ENCODE data around the gene HEMK1. TPM values are rescaled to one million over a fixed set of nuclear protein-coding genes. Genes with fewer than 3 reads are reported as not detected.
A peak's percentile ranks its signal among the peaks of the same experiment; 100 is the strongest.

Gene HEMK1
- total RNA-seq, 1 donor from 2014 or later, result 9.7 TPM

DNA sequence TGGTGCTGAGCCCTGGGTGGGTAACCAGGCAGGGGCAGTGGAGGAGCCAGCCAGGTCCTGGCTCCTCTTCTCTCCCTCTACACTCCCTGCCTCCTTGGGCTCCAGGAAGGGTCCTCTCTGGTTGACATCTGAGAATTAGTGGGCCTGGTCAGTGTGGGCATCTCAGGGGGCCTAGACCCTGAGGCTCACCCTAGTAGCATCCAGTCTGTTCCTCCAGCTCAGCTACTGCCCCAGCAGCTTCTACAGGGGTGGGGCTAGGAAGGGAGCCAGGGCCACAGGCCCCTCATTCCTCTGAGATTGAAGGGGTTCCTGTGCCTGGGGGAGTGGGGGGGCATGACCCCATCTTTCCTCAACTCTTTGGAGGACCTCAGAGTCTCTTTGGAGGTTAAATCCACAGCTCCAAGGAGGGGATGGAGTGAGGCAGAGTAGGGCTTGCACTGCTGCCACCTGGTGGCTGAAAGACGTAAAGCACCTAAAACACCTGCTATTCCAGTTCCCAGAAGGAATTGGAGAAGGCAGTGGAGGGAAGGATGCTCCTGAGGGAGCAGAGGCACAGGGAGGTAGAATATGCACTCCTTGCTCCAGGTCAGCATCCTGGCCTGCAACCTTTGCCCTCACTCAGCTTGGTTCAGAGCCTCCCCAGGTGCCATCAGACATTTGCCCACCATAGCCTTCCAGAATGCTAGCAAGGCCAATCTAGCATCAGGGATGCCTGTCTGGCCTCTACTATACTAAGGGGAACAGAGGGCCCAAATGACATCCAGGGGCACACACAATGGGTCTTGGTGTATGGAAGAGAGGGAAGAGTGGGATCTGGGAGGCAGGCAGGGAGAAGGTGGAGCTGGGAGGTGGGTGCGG is 26.9 kb upstream of the HEMK1 start:
- DNase-seq (ENCODE audit: low read depth), result peak; percentile 75

GRCh38 chr3:50545781-50546180 is 23.5 kb upstream of the HEMK1 start:
- no peak for DNase-seq (ENCODE audit: low read depth)

DNA sequence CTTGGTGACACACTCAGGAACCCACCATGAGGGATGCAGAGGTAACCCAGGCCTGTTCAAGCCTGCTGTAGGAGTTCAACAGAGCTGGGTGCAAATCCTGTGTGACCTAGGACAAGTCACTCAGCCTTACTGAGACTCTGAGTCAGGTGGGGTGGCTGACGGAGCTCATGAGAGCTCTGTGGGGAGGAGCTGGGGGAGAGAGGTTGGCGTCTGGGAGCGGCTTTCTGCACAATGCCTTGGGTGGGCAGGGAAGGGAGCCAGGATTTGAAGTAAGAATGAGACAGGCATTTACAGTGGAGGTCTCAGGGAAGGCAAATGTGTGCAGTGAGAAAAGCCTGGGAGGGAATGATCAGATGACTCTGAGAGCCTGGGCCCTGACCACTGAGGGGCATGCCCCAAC is 20.1 kb upstream of the HEMK1 start:
- DNase-seq (ENCODE audit: low read depth), result no peak

GRCh38 chr3:50550079-50550736 is 19.1 kb upstream of the HEMK1 start:
- peak; percentile 58 for DNase-seq (ENCODE audit: low read depth)

GRCh38 chr3:50551054-50551659 is 18.2 kb upstream of the HEMK1 start:
- no peak for DNase-seq (ENCODE audit: low read depth)

- no peak for DNase-seq (ENCODE audit: low read depth)
Measured at GRCh38 chr3:50551681-50552435, 17.5 kb upstream of the HEMK1 start.

GRCh38 chr3:50552598-50552997 is 16.7 kb upstream of the HEMK1 start:
- no peak for DNase-seq (ENCODE audit: low read depth)

GRCh38 chr3:50554553-50554952 is 14.8 kb upstream of the HEMK1 start:
- DNase-seq (ENCODE audit: low read depth), result no peak

DNA sequence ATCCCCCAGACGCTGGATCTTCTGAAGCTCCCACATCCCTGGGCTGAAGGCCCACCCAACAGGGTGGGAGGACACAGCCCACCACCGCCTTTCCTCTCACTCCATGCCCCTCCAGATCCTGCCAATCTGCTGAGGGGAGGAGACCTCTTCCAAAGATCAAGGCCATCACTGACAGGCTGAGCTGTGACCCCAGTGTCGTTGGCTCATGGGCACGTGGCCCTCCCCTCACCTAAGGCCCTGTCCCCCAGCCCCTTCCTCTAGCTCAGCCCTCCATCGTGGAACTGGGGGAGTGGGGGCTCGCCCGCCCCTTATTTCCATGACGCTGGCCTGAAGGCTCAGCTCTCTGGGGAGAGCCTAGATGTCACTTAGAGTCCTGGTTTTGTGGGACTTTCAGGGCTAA is 12.2 kb upstream of the HEMK1 start:
- no peak for DNase-seq (ENCODE audit: low read depth)

- no peak for DNase-seq (ENCODE audit: low read depth)
Measured at GRCh38 chr3:50557915-50558314, 11.4 kb upstream of the HEMK1 start.

DNA sequence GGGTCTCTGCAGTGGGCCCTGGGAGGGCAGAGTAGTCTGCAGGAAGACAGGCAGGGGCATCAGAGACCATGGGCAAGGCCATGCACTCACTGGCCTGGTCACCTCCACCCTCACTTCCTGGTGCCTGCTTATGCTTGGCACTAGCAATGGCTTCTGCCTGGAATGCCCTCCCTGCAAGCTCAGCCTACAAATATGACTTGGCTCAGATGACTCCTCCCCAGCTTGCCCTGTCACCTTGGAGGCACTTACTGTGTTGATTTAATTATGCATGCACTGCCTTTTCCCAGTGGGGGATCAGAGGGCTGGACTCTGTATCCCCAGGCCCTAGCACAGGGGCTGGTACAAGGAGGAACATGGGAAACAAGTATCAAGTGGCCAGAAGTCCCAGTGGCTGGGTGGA is 9.6 kb upstream of the HEMK1 start:
- DNase-seq (ENCODE audit: low read depth), result no peak

DNA sequence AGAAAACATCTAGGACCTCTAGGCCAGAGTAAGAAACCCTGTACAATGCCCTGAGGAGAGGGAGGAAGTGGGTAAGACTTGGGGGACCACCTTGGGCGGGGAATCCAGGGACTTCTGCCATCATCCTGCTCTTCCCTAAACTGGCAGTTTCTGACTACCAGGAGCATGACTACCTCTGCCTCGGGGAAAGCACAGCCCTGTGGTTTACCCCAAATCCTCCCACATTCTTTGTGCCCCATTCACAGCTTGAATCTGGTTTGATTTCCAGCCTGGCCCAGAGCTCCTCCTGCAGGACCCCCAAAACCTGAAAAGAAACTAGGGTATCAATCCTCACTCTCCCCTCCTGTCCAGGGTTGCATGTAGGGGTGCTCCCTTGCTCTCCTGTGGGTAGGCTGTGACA is 6.5 kb upstream of the HEMK1 start:
- DNase-seq (ENCODE audit: low read depth), result peak; percentile 31

DNA sequence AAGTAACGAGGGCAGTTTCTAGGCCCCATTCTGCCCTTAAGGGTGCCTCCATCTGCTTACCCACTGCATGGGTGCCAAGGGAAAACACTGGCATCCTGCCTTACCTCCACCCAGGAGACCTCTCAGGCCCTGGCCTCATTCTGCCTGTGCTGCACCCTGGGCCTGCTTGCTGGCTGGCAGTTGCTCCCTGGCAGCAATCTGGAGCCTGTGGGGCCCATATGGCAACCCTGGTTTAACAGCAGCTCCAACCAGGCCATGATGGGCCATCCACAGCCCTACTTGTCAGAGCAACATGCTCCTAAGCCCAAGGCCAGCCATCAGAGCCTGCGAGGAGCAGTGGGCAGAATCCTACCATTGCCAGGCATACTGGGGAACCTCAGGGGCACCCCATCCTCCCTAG is 5.5 kb upstream of the HEMK1 start:
- no peak for DNase-seq (ENCODE audit: low read depth)

GRCh38 chr3:50564321-50564720 is 5.0 kb upstream of the HEMK1 start:
- peak; percentile 70 for DNase-seq (ENCODE audit: low read depth)

DNA sequence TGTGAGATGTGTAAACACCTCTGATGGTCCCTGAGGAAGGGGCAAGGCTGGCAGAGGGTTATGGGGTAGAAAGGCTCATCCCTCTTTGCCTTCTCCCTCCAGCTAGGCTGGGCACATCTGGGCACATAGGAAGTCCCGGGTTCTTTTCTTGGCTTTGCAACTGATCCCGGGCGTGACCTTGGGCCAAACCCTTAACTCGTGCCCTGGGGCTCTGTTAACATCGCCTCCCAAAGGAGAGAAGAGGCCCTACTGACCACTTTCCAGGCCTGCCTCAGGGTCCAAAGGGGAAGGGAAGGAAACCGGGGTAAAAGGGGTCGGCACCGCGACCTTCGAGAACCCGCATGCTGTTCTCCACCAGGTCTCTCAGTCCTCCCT is 2.3 kb upstream of the HEMK1 start:
- no peak for DNase-seq (ENCODE audit: low read depth)

DNA sequence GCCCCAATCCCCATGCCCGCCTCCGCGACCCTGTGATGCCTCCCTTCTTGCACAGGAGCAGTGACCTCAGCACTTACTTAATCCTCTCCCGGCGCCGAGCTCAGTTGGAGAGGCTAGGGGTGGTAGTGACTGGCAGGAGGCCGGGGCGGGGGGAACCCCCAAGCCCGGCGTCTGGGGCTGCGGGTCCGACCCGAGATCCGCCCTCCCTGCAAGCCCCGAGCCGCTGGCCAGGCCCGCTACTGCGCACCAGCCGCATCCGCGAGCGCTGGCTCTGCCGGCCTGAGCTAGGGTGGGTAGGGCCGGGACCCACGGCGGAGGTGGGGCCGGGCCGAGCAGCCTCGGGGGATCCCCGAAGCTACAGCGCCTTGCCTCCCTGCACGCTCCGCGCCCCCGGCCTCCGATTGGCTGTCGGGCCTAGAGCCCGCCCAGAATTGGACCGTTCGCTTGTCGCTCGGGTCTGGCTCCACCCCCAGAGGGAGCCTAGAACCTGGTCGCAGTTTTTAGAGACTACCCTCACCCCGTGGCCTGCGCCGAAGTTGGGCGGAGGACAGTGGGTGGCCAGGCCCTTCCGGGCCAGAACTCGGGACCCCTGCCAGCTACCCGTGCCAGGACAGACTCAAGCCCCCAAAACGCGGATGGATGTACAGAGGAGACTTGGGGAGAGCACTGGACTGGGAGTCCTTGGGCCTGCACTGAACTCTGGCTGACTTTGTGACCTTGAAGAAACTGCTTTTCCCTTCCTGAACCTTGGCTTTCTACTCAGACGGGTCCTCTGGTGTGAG is 1.7 kb upstream of the HEMK1 start, which contains the start of gene C3orf18:
Gene C3orf18, minus strand, starts transcription at position 362 of the 782 bp plus-strand sequence. CDS start 2,048 bp downstream, outside the sequence.
- DNase-seq (ENCODE audit: low read depth), result peak; percentile 94

- DNase-seq (ENCODE audit: low read depth), result no peak
Measured at GRCh38 chr3:50570508-50571279, 1.4 kb downstream of the HEMK1 start.

GRCh38 chr3:50571486-50571885 is 2.2 kb downstream of the HEMK1 start:
- DNase-seq (ENCODE audit: low read depth), result no peak

GRCh38 chr3:50572158-50572557 is 2.8 kb downstream of the HEMK1 start:
- peak; percentile 78 for DNase-seq (ENCODE audit: low read depth)

GRCh38 chr3:50572801-50573371 is 3.6 kb downstream of the HEMK1 start:
- DNase-seq (ENCODE audit: low read depth), result no peak
